GM18526 (cell line): ENCODE results near the gene C19orf47.

Experiments used
- POLR2A ChIP-seq: IDR thresholded peaks from 3 replicates; pipeline ENCODE4 v1.6.1; 2011; ENCODE audit not compliant: insufficient read length; ENCODE audit errors: extremely low read depth

The C19orf47 gene

GRCh38 chr19:40315812-40316470 lies 32.3 kb downstream of the C19orf47 start:
- TF ChIP-seq POLR2A = no peak

GRCh38 chr19:40314656-40315055 lies 33.5 kb downstream of the C19orf47 start:
- no peak for TF ChIP-seq POLR2A

- no peak for TF ChIP-seq POLR2A
Observed at GRCh38 chr19:40313229-40313983, 34.8 kb downstream of the C19orf47 start.

DNA sequence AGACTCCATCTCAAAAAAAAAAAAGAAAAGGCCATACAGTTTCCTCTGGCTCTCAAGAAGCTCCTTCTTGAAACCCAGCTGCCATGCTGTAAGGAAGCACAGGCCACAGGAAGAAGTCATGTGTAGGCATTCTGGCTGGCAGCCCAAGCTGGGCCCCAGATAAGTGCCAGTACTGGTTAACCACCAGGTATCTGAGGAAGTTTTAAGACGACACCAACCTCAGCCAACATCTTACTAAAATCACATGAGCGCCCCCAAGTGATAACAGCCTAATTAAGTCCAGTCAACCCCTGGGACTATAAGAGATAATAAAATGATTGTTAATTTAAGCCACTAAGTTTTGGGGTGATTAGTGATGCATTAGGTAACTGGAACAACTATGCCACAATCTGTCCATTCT lies 35.7 kb downstream of the C19orf47 start:
- no peak for TF ChIP-seq POLR2A

GRCh38 chr19:40309666-40310065 lies 38.5 kb downstream of the C19orf47 start:
- no peak for TF ChIP-seq POLR2A

- no peak for TF ChIP-seq POLR2A
Observed at GRCh38 chr19:40305403-40305802, 42.8 kb downstream of the C19orf47 start.

DNA sequence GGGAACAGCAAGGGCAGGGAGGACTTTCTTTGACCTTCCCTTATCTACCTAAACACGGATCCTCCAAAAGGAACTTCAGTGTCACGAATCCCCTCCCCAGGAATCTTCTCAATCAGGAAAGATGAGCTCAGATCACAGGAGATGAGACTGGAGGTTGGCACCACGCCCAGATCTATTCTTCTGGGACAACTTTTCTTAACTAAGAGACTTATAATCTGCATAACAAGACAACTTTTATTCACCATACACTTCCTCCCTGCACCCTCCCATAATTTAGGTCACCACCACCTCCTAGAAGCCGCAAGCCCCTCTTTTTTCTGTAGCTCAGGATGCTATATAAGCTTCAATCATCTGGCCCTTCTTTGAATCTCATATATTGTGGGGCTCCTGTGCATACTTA lies 43.9 kb downstream of the C19orf47 start:
- no peak for TF ChIP-seq POLR2A

DNA sequence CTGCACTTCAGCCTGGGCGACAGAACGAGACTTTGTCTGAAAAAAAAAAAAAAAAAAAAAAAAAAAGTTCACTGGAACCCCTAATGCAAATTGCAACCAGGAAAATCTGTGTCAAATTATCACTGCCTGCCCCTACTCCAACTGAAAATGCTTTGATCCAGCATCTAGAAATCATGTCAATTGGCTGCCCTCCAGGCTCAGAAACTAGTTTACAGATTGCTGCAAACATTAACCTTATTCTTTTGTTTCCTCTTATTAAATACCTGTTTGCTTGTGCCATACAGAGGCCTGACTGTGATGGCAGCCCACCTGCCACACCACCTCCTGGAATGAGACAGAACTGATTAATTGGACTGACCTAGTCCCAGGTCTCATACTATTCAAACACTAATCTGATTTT lies 44.4 kb downstream of the C19orf47 start:
- TF ChIP-seq POLR2A = no peak

GRCh38 chr19:40302224-40303011 lies 45.8 kb downstream of the C19orf47 start:
- TF ChIP-seq POLR2A = no peak

DNA sequence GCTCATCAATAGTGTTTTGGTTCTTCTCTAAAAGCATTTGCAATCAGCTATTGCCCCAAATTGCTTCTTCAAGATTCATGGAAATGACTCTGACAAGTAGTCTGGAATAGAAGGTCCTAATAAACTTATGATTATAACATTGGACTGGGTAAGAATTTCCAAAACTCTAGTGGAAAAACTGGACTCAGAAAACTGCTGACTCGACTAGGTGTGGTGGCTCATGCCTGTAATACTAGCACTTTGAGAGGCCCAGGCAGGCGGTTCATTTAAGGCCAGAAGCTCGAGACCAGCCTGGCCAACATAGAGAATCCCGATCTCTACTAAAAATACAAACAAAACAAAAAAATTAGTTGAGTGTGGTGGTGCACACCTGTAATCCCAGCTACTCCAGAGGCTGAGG lies 47.5 kb downstream of the C19orf47 start:
- no peak for TF ChIP-seq POLR2A

DNA sequence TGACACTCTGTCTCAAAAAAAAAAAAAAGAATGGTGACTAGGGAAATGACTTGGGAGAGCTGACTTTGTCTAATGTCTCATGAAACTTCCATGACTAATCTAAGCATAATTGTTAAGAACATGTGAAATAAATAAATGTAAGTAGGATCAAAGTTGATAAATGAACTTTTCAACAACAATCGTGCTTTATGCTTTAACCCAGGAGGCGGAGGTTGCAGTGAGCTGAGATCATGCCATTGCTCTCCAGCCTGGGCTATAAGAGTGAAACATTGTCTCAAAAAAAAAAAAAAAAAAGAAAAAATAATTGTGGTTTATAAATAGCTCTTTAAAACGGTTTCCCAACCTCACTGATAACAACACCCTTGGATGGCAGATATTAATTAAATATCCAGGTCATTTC lies 50.2 kb downstream of the C19orf47 start:
- TF ChIP-seq POLR2A = no peak

DNA sequence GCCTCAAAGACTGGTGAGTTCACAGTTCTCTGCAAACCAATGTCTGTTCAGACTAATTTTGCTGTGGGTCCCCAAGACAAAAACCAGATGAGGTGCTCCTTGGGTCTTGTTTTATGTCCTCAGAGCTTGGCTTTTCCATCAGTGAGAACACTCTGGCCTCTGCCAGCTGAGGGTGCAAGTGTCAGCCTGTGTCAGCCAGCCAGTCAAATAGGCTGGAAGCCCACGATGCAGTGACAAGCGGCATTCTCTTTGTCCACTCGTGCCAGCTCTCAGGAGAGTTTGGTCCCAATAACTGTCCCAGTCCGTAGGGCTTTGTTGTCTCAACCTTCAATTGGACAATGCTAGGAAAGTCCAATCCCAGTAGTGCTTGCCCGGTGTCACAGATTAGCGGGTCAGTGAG lies 53.6 kb downstream of the C19orf47 start:
- TF ChIP-seq POLR2A = no peak

- TF ChIP-seq POLR2A = no peak
Observed at GRCh38 chr19:40286971-40287421, 61.2 kb downstream of the C19orf47 start.

- no peak for TF ChIP-seq POLR2A
Observed at GRCh38 chr19:40286235-40286970, 61.8 kb downstream of the C19orf47 start.
